ENCODE results near the gene TCF7L2.

DNA sequence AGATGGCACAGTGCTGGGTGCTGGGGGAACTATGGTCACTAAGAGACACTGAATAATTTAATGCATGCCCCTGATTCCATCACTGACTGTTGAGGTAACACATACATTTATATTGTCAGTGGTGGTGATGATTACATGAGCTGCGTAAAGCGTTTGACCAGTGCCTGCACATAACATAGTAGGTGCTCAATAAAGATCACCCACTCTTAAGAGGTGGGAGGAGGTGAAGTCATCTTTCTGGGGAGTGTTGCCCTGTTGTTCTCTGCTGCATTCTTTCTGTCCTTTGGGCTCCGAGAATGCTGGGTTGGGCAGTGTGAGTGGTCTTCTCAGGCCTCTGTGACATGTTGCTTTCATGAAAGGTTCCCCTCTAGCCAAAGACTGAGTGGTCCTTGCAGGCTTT is 68.0 kb downstream of the TCF7L2 start:
- TF ChIP-seq, protein P1, sequence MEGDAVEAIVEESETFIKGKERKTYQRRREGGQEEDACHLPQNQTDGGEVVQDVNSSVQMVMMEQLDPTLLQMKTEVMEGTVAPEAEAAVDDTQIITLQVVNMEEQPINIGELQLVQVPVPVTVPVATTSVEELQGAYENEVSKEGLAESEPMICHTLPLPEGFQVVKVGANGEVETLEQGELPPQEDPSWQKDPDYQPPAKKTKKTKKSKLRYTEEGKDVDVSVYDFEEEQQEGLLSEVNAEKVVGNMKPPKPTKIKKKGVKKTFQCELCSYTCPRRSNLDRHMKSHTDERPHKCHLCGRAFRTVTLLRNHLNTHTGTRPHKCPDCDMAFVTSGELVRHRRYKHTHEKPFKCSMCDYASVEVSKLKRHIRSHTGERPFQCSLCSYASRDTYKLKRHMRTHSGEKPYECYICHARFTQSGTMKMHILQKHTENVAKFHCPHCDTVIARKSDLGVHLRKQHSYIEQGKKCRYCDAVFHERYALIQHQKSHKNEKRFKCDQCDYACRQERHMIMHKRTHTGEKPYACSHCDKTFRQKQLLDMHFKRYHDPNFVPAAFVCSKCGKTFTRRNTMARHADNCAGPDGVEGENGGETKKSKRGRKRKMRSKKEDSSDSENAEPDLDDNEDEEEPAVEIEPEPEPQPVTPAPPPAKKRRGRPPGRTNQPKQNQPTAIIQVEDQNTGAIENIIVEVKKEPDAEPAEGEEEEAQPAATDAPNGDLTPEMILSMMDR (IDR thresholded peaks at IDR 0.05) = no peak
- no peak for TF ChIP-seq POLR2A (IDR thresholded peaks at IDR 0.05)
- no peak for TF ChIP-seq POLR2AphosphoS5 (IDR thresholded peaks at IDR 0.05)
